ENCODE data around the gene ZNF441. TPM values are rescaled to one million over a fixed set of nuclear protein-coding genes. Genes with fewer than 3 reads are reported as not detected.
A peak's percentile ranks its signal among the peaks of the same experiment; 100 is the strongest.

The ZNF441 gene
- total and polyA plus RNA-seq, 5 experiments from 2014 or later: 3.6 to 33.7 (median 7.0) TPM

- H3K4me3 Mint-ChIP-seq: no peak overlapping the region
- H3K36me3 Mint-ChIP-seq: peaks cover 27 to 59% (median 44%) of the 10 kb centered on the region in 3 donors
- no peaks in the 10 kb centered on the region for H3K4me1 Mint-ChIP-seq
- POLR2A ChIA-PET: no interaction called here
- no peak for ATAC-seq
- H3K27me3 Mint-ChIP-seq: no peaks in the 10 kb centered on the region
- no peak overlapping the region for H3K27ac Mint-ChIP-seq
- no peak for DNase-seq
- H3K9me3 Mint-ChIP-seq: peaks cover 0 to 97% (median 42%) of the 10 kb centered on the region in 9 donors
Observed at GRCh38 chr19:11783767-11784166, 17.0 kb downstream of the ZNF441 start.

GRCh38 chr19:11784356-11784755, 17.6 kb downstream of the ZNF441 start:
- Mint-ChIP-seq H3K4me1 (no peaks in the 10 kb centered on the region), H3K27me3 (no peaks in the 10 kb centered on the region), H3K27ac (peak overlapping the region in 1 of 10 donors; percentile 15), H3K4me3 (no peak overlapping the region), H3K9me3 (peaks cover 2 to 97% (median 48%) of the 10 kb centered on the region in 9 donors), H3K36me3 (peaks cover 21 to 56% (median 44%) of the 10 kb centered on the region in 3 donors)
- POLR2A ChIA-PET: no interaction called here
- DNase-seq (no peak), ATAC-seq (no peak)

- ATAC-seq (no peak), DNase-seq (no peak)
- Mint-ChIP-seq H3K4me1 (peaks cover 0 to 1% (median 0%) of the 10 kb centered on the region in 4 donors), H3K27ac (no peak overlapping the region), H3K9me3 (peaks cover 14 to 95% (median 51%) of the 10 kb centered on the region in 9 donors), H3K36me3 (peaks cover 0 to 40% (median 38%) of the 10 kb centered on the region in 3 donors), H3K4me3 (no peak overlapping the region), H3K27me3 (no peaks in the 10 kb centered on the region)
- POLR2A ChIA-PET: interaction anchor here (0.7 kb wide), 1 partner anchor 193 kb away, joined by 4 read pairs; no protein-coding TSS in a partner anchor
Observed at GRCh38 chr19:11787536-11787935, 20.7 kb downstream of the ZNF441 start.

- H3K27me3 Mint-ChIP-seq: peaks cover 0 to 4% (median 0%) of the 10 kb centered on the region in 5 donors
- peaks cover 8 to 9% (median 9%) of the 10 kb centered on the region in 4 donors for H3K4me1 Mint-ChIP-seq
- H3K9me3 Mint-ChIP-seq: peaks cover 5 to 43% (median 27%) of the 10 kb centered on the region in 9 donors
- no peak overlapping the region for H3K27ac Mint-ChIP-seq
- DNase-seq: no peak
- POLR2A ChIA-PET: no interaction called here
- no peak overlapping the region for H3K4me3 Mint-ChIP-seq
- ATAC-seq: no peak
- H3K36me3 Mint-ChIP-seq: peaks cover 0 to 15% (median 12%) of the 10 kb centered on the region in 3 donors
Observed at GRCh38 chr19:11792942-11793341, 26.1 kb downstream of the ZNF441 start.

- Mint-ChIP-seq H3K9me3 (peaks cover 0 to 5% (median 3%) of the 10 kb centered on the region in 9 donors), H3K27me3 (peaks cover 0 to 4% (median 0%) of the 10 kb centered on the region in 5 donors), H3K36me3 (peaks cover 0 to 8% (median 3%) of the 10 kb centered on the region in 3 donors), H3K4me3 (peak overlapping the region; percentile 90 to 96 (median 94)), H3K27ac (peak overlapping the region in 9 of 10 donors; percentile 8 to 95 (median 85)), H3K4me1 (peaks cover 11 to 19% (median 16%) of the 10 kb centered on the region in 4 donors)
- ATAC-seq (peak; percentile 64 to 68), DNase-seq (peak; percentile 53 to 90 (median 81))
- POLR2A ChIA-PET: interaction anchor here (0.6 to 2.6 kb wide), 10 partner anchors 15 to 362 kb away, joined by 4 to 15 read pairs (median 6); partner anchors contain the start of genes ZNF433, ZNF439, ZNF440 and ZNF441
Observed at GRCh38 chr19:11797491-11797890, 30.7 kb downstream of the ZNF441 start.

GRCh38 chr19:11798391-11799330, 31.9 kb downstream of the ZNF441 start, which contains the start of gene ZNF491:
Gene ZNF491, plus strand, starts transcription at chr19:11798523. Its CDS starts 7,431 bp downstream, at chr19:11805954.
- H3K9me3 Mint-ChIP-seq: peaks cover 0 to 10% (median 8%) of the 10 kb centered on the region in 9 donors
- H3K4me3 Mint-ChIP-seq: peak within 1 kb of the TSS; percentile 90 to 96 (median 94)
- peak; percentile 69 to 90 (median 79) for DNase-seq
- H3K36me3 Mint-ChIP-seq: peaks cover 3 to 10% (median 9%) of the 10 kb centered on the region in 3 donors
- peaks cover 12 to 19% (median 16%) of the 10 kb centered on the region in 4 donors for H3K4me1 Mint-ChIP-seq
- H3K27me3 Mint-ChIP-seq: no peaks in the 10 kb centered on the region
- peak within 1 kb of the TSS; percentile 66 to 95 (median 92) for H3K27ac Mint-ChIP-seq
- POLR2A ChIA-PET: interaction anchor here (0.9 to 2.6 kb wide), 12 partner anchors 9 to 358 kb away, joined by 3 to 15 read pairs (median 5); partner anchors contain the start of genes ZNF433, ZNF439, ZNF440 and ZNF441
- ATAC-seq: peak; percentile 97

GRCh38 chr19:11806354-11807098, 39.7 kb downstream of the ZNF441 start:
- no peak overlapping the region for H3K4me3 Mint-ChIP-seq
- ATAC-seq: no peak
- POLR2A ChIA-PET: interaction anchor here (1.1 kb wide), 1 partner anchor 7 kb away, joined by 5 read pairs; no protein-coding TSS in a partner anchor
- peak in 2 of 10 donors; percentile 5 to 14 for DNase-seq
- no peaks in the 10 kb centered on the region for H3K27me3 Mint-ChIP-seq
- H3K4me1 Mint-ChIP-seq: peaks cover 0 to 1% (median 0%) of the 10 kb centered on the region in 4 donors
- H3K9me3 Mint-ChIP-seq: peaks cover 0 to 71% (median 33%) of the 10 kb centered on the region in 9 donors
- peaks cover 5 to 53% (median 40%) of the 10 kb centered on the region in 3 donors for H3K36me3 Mint-ChIP-seq
- H3K27ac Mint-ChIP-seq: peak overlapping the region in 1 of 10 donors; percentile 47

- no peak for DNase-seq
- H3K4me3 Mint-ChIP-seq: no peak overlapping the region
- ATAC-seq: no peak
- peaks cover 0 to 1% (median under 1%) of the 10 kb centered on the region in 4 donors for H3K4me1 Mint-ChIP-seq
- H3K36me3 Mint-ChIP-seq: peaks cover 5 to 53% (median 40%) of the 10 kb centered on the region in 3 donors
- no peak overlapping the region for H3K27ac Mint-ChIP-seq
- no peaks in the 10 kb centered on the region for H3K27me3 Mint-ChIP-seq
- H3K9me3 Mint-ChIP-seq: peaks cover 0 to 71% (median 33%) of the 10 kb centered on the region in 9 donors
- POLR2A ChIA-PET: interaction anchor here (1.1 kb wide), 1 partner anchor 8 kb away, joined by 5 read pairs; no protein-coding TSS in a partner anchor
Observed at GRCh38 chr19:11807099-11807380, 40.2 kb downstream of the ZNF441 start.

- H3K4me3 Mint-ChIP-seq: peak overlapping the region; percentile 91 to 96 (median 94)
- POLR2A ChIA-PET: interaction anchor here (0.6 to 3.2 kb wide), 7 partner anchors 13 to 909 kb away, joined by 3 to 15 read pairs (median 3); partner anchors contain the start of genes ZNF439 and ZNF491
- DNase-seq (no peak), ATAC-seq (peak in 1 of 2 donors; percentile 26)
- peaks cover 7 to 36% (median 30%) of the 10 kb centered on the region in 4 donors for H3K4me1 Mint-ChIP-seq
- H3K9me3 Mint-ChIP-seq: peaks cover 0 to 32% (median 7%) of the 10 kb centered on the region in 9 donors
- H3K36me3 Mint-ChIP-seq: peaks cover 7 to 35% (median 8%) of the 10 kb centered on the region in 3 donors
- H3K27ac Mint-ChIP-seq: peak overlapping the region; percentile 70 to 94 (median 90)
- no peaks in the 10 kb centered on the region for H3K27me3 Mint-ChIP-seq
Observed at GRCh38 chr19:11813703-11814028, 46.9 kb downstream of the ZNF441 start.

- Mint-ChIP-seq H3K27me3 (no peaks in the 10 kb centered on the region), H3K4me3 (peak within 1 kb of the TSS; percentile 91 to 96 (median 94)), H3K9me3 (peaks cover 0 to 29% (median 4%) of the 10 kb centered on the region in 9 donors), H3K36me3 (peaks cover 3 to 35% (median 9%) of the 10 kb centered on the region in 3 donors), H3K27ac (peak within 1 kb of the TSS; percentile 70 to 94 (median 90)), H3K4me1 (peaks cover 7 to 37% (median 30%) of the 10 kb centered on the region in 4 donors)
- ATAC-seq (peak; percentile 98), DNase-seq (peak; percentile 65 to 88 (median 75))
- POLR2A ChIA-PET: interaction anchor here (0.6 to 3.2 kb wide), 6 partner anchors 14 to 347 kb away, joined by 3 to 15 read pairs (median 4); partner anchors contain the start of genes ZNF439 and ZNF491
Observed at GRCh38 chr19:11814029-11814699, 47.4 kb downstream of the ZNF441 start, which contains the start of gene ZNF440. Gene ZNF440, plus strand, starts transcription at chr19:11814273. Its CDS starts 175 bp downstream, at chr19:11814448.

- Mint-ChIP-seq H3K9me3 (peaks cover 0 to 30% (median 4%) of the 10 kb centered on the region in 9 donors), H3K4me3 (peak overlapping the region; percentile 79 to 96 (median 90)), H3K4me1 (peaks cover 7 to 37% (median 30%) of the 10 kb centered on the region in 4 donors), H3K36me3 (peaks cover 3 to 33% (median 9%) of the 10 kb centered on the region in 3 donors), H3K27ac (peak overlapping the region in 6 of 10 donors; percentile 32 to 85 (median 70)), H3K27me3 (no peaks in the 10 kb centered on the region)
- ATAC-seq (peak; percentile 3 to 5), DNase-seq (no peak)
- POLR2A ChIA-PET: interaction anchor here (0.6 to 3.2 kb wide), 7 partner anchors 14 to 1682 kb away, joined by 3 to 15 read pairs (median 3); partner anchors contain the start of gene ZNF491
Observed at GRCh38 chr19:11814700-11815035, 47.9 kb downstream of the ZNF441 start.

All from naive thymus-derived CD8-positive, alpha-beta T cell (primary cell).